ENCODE measurements around the gene DOCK11.

The DOCK11 gene

GRCh38 chrX:118502161-118502789 is 6.7 kb downstream of the DOCK11 start:
- DNase-seq: no peak

- DNase-seq: no peak
These were observed 7.8 kb downstream of the DOCK11 start for GRCh38 chrX:118503260-118504041.

GRCh38 chrX:118504581-118504980 is 9.0 kb downstream of the DOCK11 start:
- no peak for DNase-seq

GRCh38 chrX:118506805-118507480 is 11.3 kb downstream of the DOCK11 start:
- no peak for DNase-seq

GRCh38 chrX:118507766-118508165 is 12.2 kb downstream of the DOCK11 start:
- DNase-seq: no peak

GRCh38 chrX:118508221-118508620 is 12.6 kb downstream of the DOCK11 start:
- DNase-seq: no peak

GRCh38 chrX:118508635-118509034 is 13.0 kb downstream of the DOCK11 start:
- DNase-seq: no peak

- no peak for DNase-seq
These were observed 14.5 kb downstream of the DOCK11 start for GRCh38 chrX:118510111-118510510.

- DNase-seq: no peak
These were observed 17.7 kb downstream of the DOCK11 start for GRCh38 chrX:118513120-118513898.

GRCh38 chrX:118519411-118520215 is 24.0 kb downstream of the DOCK11 start:
- no peak for DNase-seq

- DNase-seq: no peak
These were observed 24.9 kb downstream of the DOCK11 start for GRCh38 chrX:118520216-118521206.

GRCh38 chrX:118521435-118521834 is 25.8 kb downstream of the DOCK11 start:
- DNase-seq: no peak

- no peak for DNase-seq
These were observed 26.8 kb downstream of the DOCK11 start for GRCh38 chrX:118522230-118522926.

GRCh38 chrX:118523920-118524319 is 28.3 kb downstream of the DOCK11 start:
- DNase-seq: peak; percentile 34

- DNase-seq: no peak
These were observed 28.7 kb downstream of the DOCK11 start for GRCh38 chrX:118524344-118524743.

GRCh38 chrX:118525174-118525730 is 29.6 kb downstream of the DOCK11 start:
- no peak for DNase-seq

- no peak for DNase-seq
These were observed 30.5 kb downstream of the DOCK11 start for GRCh38 chrX:118526149-118526548.

GRCh38 chrX:118528071-118528737 is 32.6 kb downstream of the DOCK11 start:
- DNase-seq: peak; percentile 54

- no peak for DNase-seq
These were observed 34.8 kb downstream of the DOCK11 start for GRCh38 chrX:118530219-118530911.

Data from stimulated activated CD4-positive, alpha-beta T cell treated with anti-CD3 and anti-CD28 coated beads, Interleukin-4, amount 100 ng/mL, for 24 hours (primary cell).